Ishikawa (cell line): ENCODE data around the gene PRC1.

Experiments used
- EP300 ChIP-seq: IDR thresholded peaks from 2 replicates; pipeline ENCODE4 v1.6.1; 2012; ENCODE audit warnings: borderline replicate concordance
- FOXM1 ChIP-seq: IDR thresholded peaks from 2 replicates; pipeline ENCODE4 v1.6.1; 2012; ENCODE audit warnings: low read depth, borderline replicate concordance

DNA sequence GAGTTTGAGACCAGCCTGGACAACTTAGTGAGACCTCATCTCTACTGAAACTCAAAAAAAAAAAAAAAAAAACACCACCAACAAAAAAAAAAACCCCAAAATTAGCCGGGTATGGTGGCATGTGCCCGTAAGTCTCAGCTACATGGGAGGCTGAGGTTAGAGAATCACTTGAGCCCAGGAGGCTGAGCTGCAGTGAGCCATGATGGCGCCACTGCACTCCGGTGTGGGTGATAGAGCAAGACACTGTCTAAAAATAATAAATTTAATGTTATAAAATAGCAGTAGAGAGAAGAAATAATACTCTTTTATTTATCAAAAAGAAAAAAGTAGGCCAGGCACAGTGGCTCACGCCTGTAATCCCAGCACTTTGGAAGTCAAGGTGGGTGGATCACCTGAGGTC, 22.2 kb downstream of the PRC1 start:
- TF ChIP-seq EP300 (no peak), FOXM1 (no peak)
